ENCODE results near the gene CPEB4. TPM values are rescaled to one million over a fixed set of nuclear protein-coding genes. Genes with fewer than 3 reads are reported as not detected.

The CPEB4 gene
- total and polyA plus RNA-seq, 2 of the 4 experiments (the other 2 are of a cell fraction), result 7.8 to 22.6 TPM

DNA sequence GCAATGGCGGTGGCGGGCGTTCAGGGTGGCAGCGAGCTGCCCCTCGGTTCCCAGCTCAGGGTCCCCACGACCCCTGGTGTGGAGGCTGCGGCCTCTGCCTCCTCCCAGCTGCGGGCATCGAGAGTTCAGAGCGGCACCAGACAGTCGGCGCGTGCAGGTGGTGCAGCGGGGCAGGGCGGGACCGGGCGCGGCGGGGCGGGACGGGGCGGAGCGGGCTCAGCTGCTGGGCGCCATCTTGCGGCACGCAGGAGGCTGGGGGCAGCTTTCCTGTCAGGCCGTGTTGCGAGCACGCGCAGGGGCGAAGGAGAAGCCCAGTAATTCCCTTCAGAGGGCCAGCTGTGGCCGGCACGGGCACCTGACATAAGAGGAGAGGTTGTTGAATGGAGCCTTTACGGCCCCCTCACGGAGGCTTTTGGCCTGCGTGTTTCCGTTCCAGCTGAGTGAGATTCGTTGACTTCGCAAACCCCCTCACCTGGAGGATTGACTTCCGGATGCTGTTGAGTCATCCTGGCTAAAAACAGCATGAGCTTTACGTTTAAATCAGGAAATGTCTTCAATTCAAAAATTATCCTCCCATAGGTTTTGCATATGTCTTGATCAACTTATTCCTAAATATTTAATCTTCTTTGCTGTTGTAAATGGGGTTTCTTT lies 101.4 kb downstream of the CPEB4 start:
- no peak overlapping the region for H3K4ac ChIP-seq (ENCODE audit: low read depth, low read length)
- H3K4me3 ChIP-seq (ENCODE audit: insufficient read depth, low read depth, low read length), result no peak overlapping the region
- H3K36me3 ChIP-seq (ENCODE audit: control insufficient read depth, insufficient read depth, low read length), result no peaks in the 10 kb centered on the region
- no peaks in the 10 kb centered on the region for H3K9me3 ChIP-seq (ENCODE audit: control insufficient read depth, insufficient read depth, low read length)
- TF ChIP-seq, protein P1, sequence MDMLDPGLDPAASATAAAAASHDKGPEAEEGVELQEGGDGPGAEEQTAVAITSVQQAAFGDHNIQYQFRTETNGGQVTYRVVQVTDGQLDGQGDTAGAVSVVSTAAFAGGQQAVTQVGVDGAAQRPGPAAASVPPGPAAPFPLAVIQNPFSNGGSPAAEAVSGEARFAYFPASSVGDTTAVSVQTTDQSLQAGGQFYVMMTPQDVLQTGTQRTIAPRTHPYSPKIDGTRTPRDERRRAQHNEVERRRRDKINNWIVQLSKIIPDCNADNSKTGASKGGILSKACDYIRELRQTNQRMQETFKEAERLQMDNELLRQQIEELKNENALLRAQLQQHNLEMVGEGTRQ (IDR thresholded peaks at IDR 0.05; ENCODE audit: low read depth, low read length), result no peak
- peaks cover 3% of the 10 kb centered on the region for H3K27me3 ChIP-seq (ENCODE audit: control insufficient read depth, insufficient read depth, low read length)
- H3K18ac ChIP-seq (ENCODE audit: low read depth, low read length), result no peak overlapping the region
- no TSS peak for BruUV-seq (replicated peaks)
- H2AK5ac ChIP-seq (ENCODE audit: low read depth, low read length), result no peak overlapping the region
- no peak overlapping the region for H2BK20ac ChIP-seq (ENCODE audit: low read depth, low read length)
- no peak overlapping the region for H2AK9ac ChIP-seq (replicated peaks; ENCODE audit: low read depth, low read length, poor library complexity)
- H4K5ac ChIP-seq (ENCODE audit: low read depth, low read length), result no peak overlapping the region
- no peak overlapping the region for H4K91ac ChIP-seq (ENCODE audit: insufficient read depth, low read depth, low read length)
- no peak overlapping the region for H2BK15ac ChIP-seq (ENCODE audit: low read depth, low read length)
- no peak overlapping the region for H3K27ac ChIP-seq (ENCODE audit: insufficient read depth, low read length)
- H2BK5ac ChIP-seq (ENCODE audit: low read depth, low read length, poor library complexity, severe bottlenecking), result no peak overlapping the region
- no peak overlapping the region for H2BK120ac ChIP-seq (ENCODE audit: low read depth, low read length)
- DNase-seq, result no peak
- no peak for ATAC-seq (ENCODE audit: low read depth)
- H3K9me1 ChIP-seq (ENCODE audit: insufficient read depth, low read length), result no peaks in the 10 kb centered on the region
- in situ Hi-C loops (cut with MboI; ENCODE audit: low sequenced_read_pairs), result no loop called here
- no peaks in the 10 kb centered on the region for H3K4me1 ChIP-seq (ENCODE audit: control insufficient read depth, insufficient read depth, low read length)
- intact Hi-C loops (cut with micrococcal nuclease), result no loop called here
- no peak overlapping the region for H3K9ac ChIP-seq (ENCODE audit: low read depth, low read length)
- H3K4me2 ChIP-seq (ENCODE audit: low read depth, low read length), result no peak overlapping the region
- dilution Hi-C loops (cut with HindIII; ENCODE audit: low sequenced_read_pairs, unreplicated experiment), result no loop called here
- H3K14ac ChIP-seq (replicated peaks; ENCODE audit: low read depth, low read length), result no peak overlapping the region
- ChIA-PET CTCF (no interaction called here), POLR2A (ENCODE audit: unreplicated experiment) (no interaction called here)
- H4K20me1 ChIP-seq (ENCODE audit: insufficient read depth, low read length), result no peaks in the 10 kb centered on the region
- H3K79me1 ChIP-seq (ENCODE audit: low read depth in 1 of 2, low read length in 2 of 2), result no peaks in the 10 kb centered on the region
- H4K8ac ChIP-seq (ENCODE audit: low read depth in 2 of 2, low read length in 2 of 2), result no peak overlapping the region
- H3K56ac ChIP-seq (ENCODE audit: extremely low read depth, insufficient read depth, low read length), result no peak overlapping the region
- H3K23ac ChIP-seq (ENCODE audit: low read depth, low read length), result no peak overlapping the region
- WGBS, 2 experiments (ENCODE audit: extremely low coverage in 2 of 2, insufficient read length in 1 of 2), result 90% methylated on average over 6 of the region's 41 CpGs; no CpG with 5 or more reads in 1 of the 2 experiments
- H2AFZ ChIP-seq (replicated peaks; ENCODE audit: low read length, poor library complexity), result no peak overlapping the region

All from IMR-90 (cell line).